Ammon's horn (tissue), 1 donor: ENCODE data around the gene TM4SF20.
A peak's percentile ranks its signal among the peaks of the same experiment; 100 is the strongest.
"Not testable (repeated sequence)": the region's sequence is repeated elsewhere in the genome, so short reads cannot be mapped to it uniquely, and the experiment has no call there.

Source experiments
- DNase-seq: peaks from one replicate; pipeline ENCODE4 v3.0.0-alpha.2; 2016; ENCODE audit warnings: low spot score

The TM4SF20 gene

DNA sequence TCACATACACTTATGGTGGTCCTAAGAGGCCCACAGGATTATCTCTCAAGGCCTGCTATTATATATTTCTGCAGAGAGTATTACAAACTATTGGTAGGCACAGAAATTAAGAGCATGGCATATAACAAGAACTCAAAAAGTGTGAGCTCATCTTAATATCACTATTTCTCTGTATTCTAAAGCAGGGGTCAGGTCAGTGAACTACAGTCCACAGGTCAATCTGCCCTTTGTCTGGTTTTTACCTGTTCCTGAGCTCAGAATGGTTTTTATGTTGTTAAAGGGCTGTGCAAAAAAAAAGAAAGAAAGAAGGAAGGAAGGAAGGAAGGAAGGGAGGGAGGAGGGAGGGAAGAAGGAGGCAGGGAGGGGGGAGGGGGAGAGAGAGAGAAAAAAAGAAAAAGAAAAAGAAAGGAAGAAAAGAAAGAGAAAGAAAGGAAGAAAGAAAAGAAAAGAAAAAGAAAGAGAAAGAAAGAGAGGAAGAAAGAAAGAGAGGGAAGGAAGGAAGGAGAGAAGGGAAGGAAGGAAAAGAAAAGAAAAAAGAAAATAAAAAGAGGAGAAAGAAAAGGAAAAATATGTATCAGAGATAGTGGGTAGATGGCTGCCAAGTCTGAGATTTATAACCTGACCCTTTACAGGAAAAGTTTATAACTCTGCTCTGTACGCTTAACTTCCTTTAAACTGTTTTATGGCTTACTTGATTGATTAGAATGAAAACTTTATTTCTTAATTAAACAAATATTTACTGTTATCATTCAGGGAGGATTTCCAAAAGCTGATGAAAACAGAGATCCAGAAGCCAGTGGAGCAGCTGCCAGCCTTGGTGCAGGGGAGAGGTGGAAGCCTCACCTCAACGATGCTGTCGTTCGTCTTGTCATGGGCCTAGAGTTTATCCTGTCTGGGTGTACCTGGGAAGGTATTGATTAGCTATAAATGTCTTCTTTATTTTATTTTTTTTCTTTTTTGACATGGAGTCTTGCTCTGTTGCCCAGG lies 19.9 kb upstream of the TM4SF20 start:
- DNase-seq, result no peak

DNA sequence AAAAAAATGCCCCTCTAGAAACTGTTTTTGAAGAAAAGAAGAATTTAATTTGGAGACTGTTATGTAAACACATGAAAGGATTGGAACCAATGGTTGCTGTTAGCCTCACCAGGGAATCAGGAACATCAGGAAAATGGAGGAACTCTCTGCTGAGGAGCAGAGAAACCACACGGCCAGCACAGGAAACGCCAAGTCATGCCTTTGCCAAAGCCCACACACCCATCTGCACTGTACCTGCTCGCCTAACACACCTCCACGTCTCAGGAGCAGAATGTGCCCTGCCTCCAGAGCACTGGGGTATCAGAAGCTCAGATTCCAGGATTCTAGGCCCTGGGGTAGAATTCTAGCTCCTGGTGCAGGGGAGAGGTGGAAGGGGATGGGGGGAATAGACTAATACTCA lies 18.5 kb upstream of the TM4SF20 start:
- DNase-seq, result no peak

DNA sequence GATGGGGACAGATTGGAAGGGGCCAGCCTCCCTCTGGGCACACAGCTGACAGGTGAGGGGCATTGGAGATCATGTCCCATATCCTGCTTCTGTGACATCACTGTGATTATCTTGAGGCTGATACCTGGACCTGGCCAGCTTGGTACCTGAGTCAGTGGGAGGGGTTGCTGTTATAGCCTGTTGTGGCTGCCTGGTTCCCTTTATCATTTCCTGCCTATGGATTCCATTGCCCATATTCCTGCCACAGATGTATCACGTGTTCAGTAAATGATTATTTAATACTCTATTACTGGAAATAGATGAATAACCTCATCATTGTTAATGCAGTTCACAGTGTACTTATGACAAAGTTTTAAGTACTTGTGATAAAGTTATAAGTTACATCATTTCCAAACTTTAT lies 16.4 kb upstream of the TM4SF20 start:
- no peak for DNase-seq

DNA sequence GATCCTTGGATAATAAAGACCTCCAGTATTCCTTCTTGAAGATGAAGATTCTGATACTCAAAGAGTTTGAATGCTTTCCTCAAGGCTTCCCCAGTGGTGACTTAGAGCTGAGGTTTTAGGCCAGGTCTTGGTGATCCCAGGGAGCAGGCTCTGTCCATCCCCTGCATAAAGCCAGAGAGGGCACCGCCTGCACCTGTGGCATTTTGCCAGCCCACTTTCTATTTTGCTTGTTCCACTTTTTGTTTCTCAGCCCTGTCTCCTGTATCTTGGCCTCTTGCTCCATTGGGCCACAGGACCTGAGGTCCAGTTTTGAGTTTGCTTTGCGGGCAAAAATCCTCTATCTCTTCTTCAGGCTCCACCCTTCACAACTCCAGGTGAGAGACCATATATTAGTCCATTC lies 15.3 kb upstream of the TM4SF20 start:
- no peak for DNase-seq

DNA sequence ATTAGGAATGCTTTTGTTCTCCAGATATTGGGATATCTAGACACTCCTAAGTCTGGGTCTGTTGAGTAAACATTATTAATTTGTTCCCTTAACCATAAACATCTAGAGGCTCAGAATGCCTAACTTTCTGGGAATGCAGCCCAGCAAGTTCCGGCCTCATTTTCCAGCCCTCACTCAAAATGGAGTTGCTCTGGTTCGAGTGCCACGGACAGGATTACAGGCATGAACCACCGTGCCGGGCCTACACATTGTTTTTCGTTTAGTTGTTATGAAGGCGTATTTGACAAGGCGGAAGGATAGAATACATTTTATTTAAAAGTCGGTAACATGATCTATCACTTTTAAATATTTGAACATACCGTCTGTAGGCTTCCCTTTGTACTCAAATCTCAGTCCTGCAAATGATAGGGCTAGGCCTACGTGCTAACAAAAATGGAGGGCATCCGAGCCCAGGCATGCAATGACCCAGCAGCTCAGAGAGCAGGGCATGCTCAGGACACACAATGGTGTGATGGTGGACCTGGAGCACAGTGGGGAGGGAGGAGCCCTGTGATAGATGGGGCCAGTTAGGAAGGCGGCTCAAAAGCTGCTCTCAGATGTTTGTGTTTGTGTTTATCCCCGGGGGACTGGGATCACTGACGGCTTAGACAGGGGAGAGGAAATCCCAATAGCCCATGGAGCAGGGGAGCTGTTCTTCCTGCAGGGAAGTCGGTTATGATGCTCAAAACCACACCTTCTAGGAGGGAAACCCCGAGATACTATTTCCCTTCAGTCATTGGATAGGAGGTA lies 11.6 kb upstream of the TM4SF20 start:
- no peak for DNase-seq

DNA sequence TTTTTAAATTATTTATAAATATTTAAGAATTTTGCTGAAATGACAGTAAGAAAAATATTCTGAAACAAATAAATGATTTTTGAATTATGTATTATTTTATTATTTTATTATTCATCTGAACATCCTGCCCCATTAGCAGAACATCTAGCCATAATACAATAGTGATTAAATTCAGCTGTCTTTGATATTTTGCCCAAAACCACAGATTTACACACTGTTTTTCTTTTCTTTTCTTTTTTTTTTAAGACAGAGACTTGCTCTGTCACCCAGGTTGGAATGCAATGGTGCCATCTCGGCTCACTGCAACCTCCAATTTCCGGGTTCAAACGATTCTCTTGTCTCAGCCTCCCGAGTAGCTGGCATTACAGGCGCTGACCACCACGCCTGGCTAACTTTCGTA lies 10.6 kb upstream of the TM4SF20 start:
- no peak for DNase-seq

DNA sequence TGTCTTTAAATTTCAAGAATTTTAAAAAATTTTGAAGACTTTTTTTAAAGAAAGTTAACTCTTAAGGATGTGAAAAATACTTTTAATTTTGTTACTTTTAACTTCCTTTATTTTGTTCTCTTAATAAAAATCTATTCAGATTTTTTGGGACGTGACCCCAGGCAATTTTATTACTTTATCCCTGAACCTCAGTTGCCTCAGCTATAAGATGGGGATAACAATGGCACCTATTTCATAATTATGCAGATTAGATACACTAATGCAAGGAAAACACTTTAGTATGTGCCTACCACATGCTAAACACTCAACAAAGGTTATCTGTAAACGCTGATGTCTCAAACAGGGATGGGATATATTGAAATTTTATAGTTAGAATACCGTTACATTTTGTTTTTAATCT lies 10.1 kb upstream of the TM4SF20 start:
- no peak for DNase-seq

DNA sequence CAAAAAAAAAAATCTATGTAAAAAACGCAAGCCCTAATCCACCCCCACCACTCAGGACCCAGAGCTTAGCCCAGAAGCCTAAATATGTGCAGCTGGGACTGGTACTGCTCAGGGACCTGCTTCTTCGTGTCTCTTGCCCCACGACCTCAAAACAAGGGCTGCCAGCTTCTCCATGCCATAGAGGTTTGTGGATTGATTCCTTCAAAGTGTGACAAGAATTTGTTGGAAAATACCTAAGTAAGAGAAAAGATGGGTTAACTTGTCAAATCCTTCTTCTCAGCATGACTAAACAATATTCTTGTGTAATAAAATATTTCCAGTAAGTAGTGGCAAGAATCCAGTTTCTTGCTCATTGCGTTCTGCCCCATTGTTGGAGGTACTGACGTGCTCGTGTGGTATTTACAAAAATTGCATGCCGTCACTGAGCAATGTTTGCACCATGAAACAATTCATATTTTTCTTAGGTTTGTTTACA lies 9.5 kb upstream of the TM4SF20 start:
- DNase-seq, result no peak

DNA sequence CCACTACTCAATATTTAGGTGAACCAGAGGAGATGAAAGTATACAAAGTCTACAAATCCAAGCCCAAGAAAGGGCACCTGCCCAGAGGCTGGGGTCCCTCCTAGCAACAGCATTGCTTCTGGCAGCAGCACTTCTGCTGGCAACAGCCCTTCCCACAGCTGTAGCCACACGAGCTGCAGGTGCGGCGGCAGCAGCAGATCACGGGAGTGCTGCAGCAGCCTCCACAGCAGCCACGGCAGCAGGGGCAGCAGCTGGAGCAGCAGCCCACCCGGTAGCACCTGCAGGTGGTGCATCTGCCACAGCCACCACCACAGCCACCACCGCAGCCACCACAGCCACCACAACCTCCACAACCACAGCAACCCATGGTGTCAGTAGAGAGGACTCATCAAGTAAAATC lies 8.5 kb upstream of the TM4SF20 start, which contains the start of gene SCYGR1:
TSS of gene SCYGR1 (minus strand) at position 367 of the 400 bp plus-strand sequence. CDS start at position 367, 0 bp downstream.
- DNase-seq, result not testable (repeated sequence)

DNA sequence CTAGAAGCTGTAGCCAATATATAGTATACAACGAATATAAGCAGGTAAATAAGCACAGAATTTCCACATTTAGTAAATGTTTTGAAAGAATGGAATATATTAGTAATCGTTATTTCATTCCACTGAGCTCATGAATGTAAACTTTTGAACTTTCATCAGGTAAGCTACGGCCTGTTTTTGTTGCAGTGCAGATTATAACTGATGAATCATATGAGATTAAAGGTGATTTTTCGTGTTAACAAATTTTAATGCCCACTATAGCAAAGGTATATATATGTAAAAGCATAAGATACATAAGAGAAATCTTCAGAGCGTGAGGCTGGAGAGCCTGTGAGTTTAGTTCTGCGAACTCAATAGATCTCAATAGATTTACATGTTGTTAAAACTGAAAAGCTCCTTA lies 7.5 kb upstream of the TM4SF20 start:
- no peak for DNase-seq

DNA sequence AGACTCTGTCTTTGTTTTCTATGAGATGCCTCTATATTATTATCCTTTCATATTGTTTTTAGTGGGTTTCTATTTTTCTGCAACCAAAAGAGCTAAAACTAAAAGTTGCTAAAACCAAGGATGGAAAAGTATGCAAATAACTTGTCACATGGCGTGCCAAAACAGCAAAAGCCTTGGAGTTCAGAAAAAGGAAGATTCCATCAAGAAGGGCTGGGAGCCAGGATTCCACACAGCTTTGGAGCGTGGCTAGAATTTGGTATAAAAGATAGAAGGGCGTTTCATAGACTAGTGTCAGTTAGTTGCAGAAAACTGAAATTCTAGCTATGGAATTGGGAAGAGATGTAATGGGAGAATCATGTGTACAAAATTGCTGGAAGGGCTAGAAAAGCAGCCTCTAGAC lies 4.6 kb upstream of the TM4SF20 start:
- no peak for DNase-seq

DNA sequence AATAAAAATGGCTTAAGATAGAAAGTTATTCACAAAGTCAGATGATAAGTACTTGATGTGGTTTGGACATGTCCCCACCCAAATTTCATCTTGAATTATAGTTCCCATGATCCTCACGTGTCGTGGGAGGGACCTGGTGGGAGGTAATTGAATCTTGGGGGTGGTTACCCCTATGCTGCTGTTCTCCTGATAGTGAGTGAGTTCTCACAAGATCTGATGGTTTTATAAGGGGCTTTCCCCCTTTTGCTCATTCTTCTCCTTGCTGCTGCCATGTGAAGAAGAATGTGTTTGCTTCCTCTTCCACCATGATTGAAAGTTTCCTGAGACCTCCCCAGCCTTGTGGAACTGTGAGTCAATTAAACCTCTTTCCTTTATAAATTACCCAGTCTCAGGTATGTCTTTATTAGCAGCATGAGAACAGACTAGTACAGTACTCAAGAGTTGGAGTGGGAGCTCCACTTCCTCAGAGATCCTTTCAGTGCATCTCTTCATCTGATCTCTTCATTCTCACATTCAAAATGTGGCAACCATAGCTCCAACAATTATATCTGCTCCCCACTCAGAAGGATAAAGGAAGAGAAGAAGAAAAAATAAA lies 3.2 kb upstream of the TM4SF20 start:
- DNase-seq, result not testable (repeated sequence)

DNA sequence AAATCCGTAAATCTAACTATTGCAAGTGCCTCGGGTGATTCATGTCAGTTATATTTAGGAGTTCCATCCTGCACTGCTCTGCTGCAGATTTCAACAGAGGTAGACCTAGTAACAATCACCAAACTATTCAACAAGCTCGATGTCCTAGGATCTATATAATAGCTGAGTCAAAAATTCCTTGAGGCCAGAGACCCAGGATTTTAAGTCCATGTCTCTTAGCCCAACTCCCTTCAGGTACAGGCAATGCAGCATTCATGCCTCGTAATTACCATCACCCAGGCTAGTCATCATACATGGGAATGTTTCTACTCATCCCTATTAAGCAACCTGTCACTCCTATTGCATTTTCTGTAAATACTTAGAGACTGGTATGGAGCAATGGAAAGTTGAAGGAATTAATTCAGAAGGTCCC lies 729 bp downstream of the TM4SF20 start:
- DNase-seq, result no peak

DNA sequence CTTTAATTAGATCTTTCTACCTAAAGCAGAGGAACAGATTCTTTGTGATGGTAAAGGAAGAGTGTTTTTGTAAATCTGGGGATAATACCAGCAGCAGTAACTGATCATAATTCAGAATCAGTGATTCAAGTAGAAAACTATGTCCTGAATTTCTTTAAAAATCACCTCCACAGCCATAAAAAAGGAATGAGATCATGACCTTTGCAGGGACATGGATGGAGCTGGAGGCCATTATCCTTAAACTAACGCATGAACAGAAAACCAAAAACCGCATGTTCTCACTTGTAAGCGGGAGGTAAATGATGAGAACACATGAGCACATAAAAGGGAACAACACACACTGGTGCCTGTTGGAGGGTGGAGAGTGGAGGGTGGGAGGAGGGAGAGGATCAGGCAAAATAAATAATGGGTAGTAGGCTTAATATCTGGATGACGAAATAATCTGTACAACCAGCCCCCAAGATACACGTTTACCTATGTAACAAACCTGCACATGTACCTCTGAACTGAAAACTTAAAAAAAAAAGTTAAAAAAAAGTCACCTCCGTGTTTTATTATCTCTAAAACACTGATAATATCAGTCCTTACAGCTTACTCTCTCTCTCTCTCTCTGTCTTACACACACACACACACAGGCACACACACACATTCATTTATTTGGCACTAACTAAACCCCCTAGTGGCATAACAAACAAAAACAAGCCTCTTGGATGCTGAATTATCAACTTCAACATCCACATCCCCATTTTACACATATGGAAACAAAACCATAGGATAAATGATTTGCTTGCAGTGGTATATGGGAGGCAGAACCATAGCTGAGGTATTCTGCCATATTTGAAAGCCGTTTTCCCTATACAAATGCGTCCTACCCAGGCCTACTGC lies 1.4 kb downstream of the TM4SF20 start:
- no peak for DNase-seq

DNA sequence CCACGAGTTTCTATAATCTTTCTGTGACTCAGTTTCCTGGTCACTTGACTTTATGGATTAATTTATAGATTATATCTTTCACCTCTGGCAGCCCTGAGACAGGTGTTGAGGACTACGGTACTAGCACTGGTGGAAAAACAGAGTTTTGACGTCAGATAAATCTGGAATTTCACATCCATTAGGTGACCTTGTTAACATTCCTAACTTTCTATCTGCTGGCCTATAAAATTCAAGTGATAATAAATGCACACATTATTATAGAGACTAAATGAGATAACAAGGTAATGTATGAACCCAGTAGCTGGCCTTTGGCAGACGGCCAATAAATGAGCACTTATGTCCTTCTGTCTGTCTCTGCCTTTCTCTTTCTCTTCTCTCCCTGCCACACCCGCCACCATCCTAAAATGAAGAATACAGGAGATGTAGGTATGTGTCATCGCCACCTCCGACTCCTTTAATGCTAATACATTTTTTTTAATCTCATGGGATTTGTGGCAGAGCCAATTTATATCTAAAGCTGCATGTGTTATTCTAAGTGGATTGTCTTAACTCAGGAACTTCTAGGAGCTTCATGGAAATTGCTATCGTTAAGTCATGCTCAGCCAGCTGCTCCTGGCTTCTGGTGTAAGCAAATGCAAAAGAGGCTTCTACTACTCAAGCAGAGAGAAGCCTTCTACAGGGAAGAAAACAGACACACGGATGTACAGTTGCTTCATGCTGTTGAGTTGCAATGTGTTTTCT lies 2.3 kb downstream of the TM4SF20 start:
- peak; percentile 36 for DNase-seq

DNA sequence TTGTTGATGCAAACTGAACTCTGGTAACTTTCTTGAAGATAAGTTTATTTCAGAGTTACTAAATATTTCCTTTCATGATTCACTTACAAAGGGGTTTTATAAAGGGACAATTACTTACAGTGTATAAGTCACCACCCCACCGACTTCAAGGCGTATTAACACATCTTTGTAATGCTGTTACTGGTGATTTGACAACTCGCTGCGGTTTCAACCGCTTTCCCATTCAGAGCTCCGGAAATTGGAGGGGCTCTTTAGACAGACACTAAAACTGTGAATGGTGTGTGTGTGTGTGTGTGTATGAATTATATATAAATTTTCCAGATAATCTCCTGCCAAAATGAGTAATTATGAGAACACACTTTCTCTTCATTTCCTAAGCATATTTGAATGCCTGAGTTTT lies 4.9 kb downstream of the TM4SF20 start:
- DNase-seq, result no peak

DNA sequence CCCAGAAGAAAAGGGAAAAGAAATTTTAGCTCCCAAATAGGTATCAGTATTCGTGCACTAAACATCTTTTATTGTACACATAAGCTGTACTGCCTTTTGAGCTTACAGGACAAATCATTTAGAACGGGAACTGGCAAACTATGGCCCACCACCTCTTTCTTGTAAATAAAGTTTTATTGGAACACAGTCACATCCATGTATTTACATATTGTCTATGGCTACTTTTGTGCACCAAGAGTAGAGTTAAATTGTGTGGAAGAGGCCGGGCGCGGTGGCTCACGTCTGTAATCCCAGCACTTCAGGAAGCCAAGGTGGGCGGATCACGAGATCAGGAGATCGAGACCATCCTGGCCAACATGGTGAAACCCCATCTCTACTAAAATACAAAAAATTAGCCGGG lies 5.7 kb downstream of the TM4SF20 start:
- no peak for DNase-seq

DNA sequence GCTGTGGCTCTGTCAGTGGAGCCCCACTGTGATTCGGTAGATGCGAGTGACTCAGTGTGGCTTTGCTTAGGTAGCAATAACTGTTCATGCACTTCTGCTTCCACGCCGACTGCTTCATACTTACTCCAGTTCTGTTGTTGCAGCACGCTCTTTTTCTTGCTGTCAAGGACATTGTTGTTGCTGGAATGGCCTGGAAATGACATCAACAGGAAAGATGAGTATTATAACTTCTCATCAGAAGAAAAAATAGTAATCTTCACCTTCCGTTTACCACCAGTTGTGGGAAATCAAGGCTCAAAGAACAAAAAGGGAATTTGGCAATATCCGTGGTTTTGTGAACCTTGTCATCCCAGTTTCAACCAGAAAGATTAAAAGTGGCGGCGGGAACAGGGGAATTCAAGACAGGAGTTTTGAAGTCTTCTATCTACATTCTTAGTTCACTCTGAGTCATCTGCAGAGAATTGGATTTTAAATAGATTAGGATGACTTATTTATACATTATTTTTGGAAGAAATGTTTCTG lies 8.3 kb downstream of the TM4SF20 start:
- no peak for DNase-seq

DNA sequence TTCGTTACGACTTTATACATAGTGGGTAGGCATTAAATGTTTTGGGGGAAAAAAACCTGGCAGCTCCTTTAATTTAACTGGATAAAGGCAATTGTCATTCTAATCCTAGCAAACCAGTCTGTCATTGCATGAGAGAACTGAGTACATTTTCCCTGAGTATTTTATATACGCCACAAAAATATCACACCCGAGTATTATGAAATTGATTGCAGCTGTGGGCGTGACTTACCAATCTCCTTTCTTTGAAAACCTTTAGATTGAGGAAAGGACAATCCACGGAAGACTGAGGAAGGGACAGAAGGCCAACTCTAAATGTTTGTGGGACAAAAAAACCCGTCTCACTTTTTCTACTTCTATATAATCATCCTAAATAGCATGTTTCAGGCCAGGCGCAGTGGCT lies 9.0 kb downstream of the TM4SF20 start:
- no peak for DNase-seq

DNA sequence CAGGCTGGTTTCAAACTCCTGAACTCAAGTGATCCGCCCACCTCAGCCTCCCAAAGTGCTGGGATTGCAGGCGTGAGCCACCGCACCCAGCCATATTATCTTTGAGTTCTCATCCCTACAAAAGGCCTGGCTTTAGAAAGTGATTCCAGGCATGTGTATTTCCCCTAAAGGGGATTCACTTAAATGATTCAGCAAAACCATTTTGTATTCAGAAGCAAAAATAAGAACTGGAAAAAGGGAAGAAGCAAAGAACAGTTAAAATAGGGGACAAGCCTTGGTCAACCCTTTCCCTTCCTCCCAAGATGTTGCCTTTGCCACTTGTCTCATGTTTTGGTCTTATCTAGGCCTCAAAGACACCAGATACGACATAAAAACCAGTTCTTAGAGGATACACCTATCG lies 10.5 kb downstream of the TM4SF20 start:
- DNase-seq, result no peak

DNA sequence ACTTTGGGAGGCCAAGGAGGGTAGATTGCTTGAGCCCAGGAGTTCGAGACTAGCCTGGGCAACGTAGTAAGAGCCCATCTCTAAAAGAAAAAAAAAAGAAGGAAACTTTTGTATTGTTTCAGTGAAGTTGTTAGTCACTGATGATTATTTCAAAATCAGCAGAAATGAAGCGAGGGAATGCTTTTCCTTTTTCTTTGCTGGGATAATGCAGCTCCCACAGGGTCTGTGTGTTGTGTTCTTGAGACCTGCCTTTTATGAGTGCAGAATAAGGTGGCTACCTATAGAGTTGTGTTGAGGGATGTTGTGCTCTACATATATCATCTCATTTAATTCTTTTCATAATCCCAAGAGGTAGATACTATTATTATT lies 11.7 kb downstream of the TM4SF20 start:
- DNase-seq, result no peak
